ENCODE results near the gene PRKG1.

DNA sequence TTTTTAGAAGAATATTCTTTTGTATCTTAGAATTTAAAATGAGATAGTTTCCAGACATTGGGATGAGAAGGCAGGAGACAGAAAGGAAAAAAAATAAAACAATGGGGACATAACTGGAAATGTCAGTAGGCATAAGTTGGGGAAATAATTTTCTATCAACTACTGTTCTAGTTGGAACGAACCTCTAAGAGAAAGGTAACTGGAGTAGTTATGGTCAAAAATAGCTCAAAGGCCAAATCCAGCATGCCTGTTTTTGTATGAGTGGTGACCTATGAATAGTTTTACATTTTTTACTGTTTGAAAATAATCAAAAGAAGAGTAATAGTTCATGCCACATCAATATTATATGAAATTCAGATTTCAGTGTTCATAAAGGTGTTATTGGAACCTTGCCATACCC, 877.3 kb downstream of the PRKG1 start:
- no peak for TF ChIP-seq CTCF (IDR thresholded peaks at IDR 0.05; ENCODE audit: low read depth, low read length)
- TF ChIP-seq EZH2phosphoT487 (IDR thresholded peaks at IDR 0.05; ENCODE audit: low read depth): no peak

Data from OCI-LY3 (cell line).